Endothelial cell of umbilical vein (primary cell): Measurements from ENCODE around the gene ACTL7A. TPM values are rescaled to one million over a fixed set of nuclear protein-coding genes. Genes with fewer than 3 reads are reported as not detected.

Experiments used
- BruUV-seq: library from RNA; stranded (reverse); fragments of 400-500 nt; replicated peaks from 2 replicates; lab custom pipeline; 2021; lab: Mats Ljungman, UMichigan
- CTCF ChIA-PET: fragments of 300-600, 350-600 bp; sonication (Branson Sonifier 250); formaldehyde crosslinking; loops from one replicate; lab custom pipeline; 2021; ENCODE audit warnings: antibody characterized with exemption, inconsistent platforms; lab: Charles Lee
- POLR2A ChIA-PET: fragments of 300-600, 350-600 bp; sonication (Branson Sonifier 250); formaldehyde crosslinking; loops from one replicate; lab custom pipeline; 2021; ENCODE audit warnings: antibody characterized with exemption, inconsistent platforms; lab: Charles Lee
- DNase-seq: peaks from one replicate; pipeline ENCODE4 v3.0.0-alpha.2; 2011; ENCODE audit warnings: low read depth, low spot score
- FAIRE-seq: peaks from 2 replicates; lab custom pipeline; 2011; peaks lifted over from hg19 to GRCh38; lab: Jason Lieb, UNC
- H2AFZ ChIP-seq: 2 replicates; pipeline ENCODE4 v1.6.0; 2012; ENCODE audit warnings: low read depth, low read length, control low read depth, inconsistent platforms
- H3K27ac ChIP-seq: 2 replicates; pipeline ENCODE4 v1.5.1; 2011; ENCODE audit warnings: low read depth, mild to moderate bottlenecking, control low read depth, low read length, moderate library complexity; ENCODE audit not compliant: insufficient read depth
- H3K27me3 ChIP-seq, 2 experiments: 2 replicates each; pipeline versions ENCODE4 v1.6.0 to v1.6.1; 2011; ENCODE audit warnings: low read length in 2 of 2, mixed read lengths in 1 of 2; ENCODE audit not compliant: control insufficient read depth in 2 of 2, insufficient read depth in 2 of 2
- H3K36me3 ChIP-seq, 2 experiments: 2 replicates in 1 of 2; 3 replicates in 1 of 2; pipeline ENCODE4 v1.5.1; 2011; ENCODE audit warnings: low read length in 2 of 2, mild to moderate bottlenecking in 1 of 2, moderate library complexity in 1 of 2; ENCODE audit not compliant: control insufficient read depth in 2 of 2, insufficient read depth in 2 of 2; ENCODE audit errors: extremely low read depth in 1 of 2
- H3K4me1 ChIP-seq: 3 replicates; pipeline ENCODE4 v1.5.1; 2011; ENCODE audit warnings: mild to moderate bottlenecking, low read length; ENCODE audit not compliant: control insufficient read depth, insufficient read depth; ENCODE audit errors: extremely low read depth
- H3K4me2 ChIP-seq: 2 replicates; pipeline ENCODE4 v1.6.1; 2011; ENCODE audit warnings: low read length, control low read depth, mixed read lengths; ENCODE audit not compliant: insufficient read depth
- H3K4me3 ChIP-seq, 3 experiments: fragments of 200-600 bp in 1 of 3; sonication (generic), shearing (Covaris generic) in 1 of 3; replicated peaks in 1 of 3; 2 replicates each; pipeline ENCODE4 v1.5.1; 2011 to 2016; ENCODE audit warnings: control low read depth in 3 of 3, low read length in 3 of 3, mild to moderate bottlenecking in 2 of 3, inconsistent platforms in 1 of 3, low read depth in 1 of 3, moderate library complexity in 1 of 3; ENCODE audit not compliant: insufficient read depth in 1 of 3
- H3K79me2 ChIP-seq: 2 replicates; pipeline ENCODE4 v1.6.0; 2012; ENCODE audit warnings: low read length, inconsistent platforms; ENCODE audit not compliant: control insufficient read depth, insufficient read depth
- H3K9ac ChIP-seq: replicated peaks from 2 replicates; pipeline ENCODE3; 2011; ENCODE audit warnings: low read length, control low read depth; ENCODE audit not compliant: insufficient read depth; ENCODE audit errors: extremely low read depth
- H3K9me1 ChIP-seq: replicated peaks from 3 replicates; pipeline ENCODE4 v1.6.0; 2011; ENCODE audit warnings: mild to moderate bottlenecking, low read length; ENCODE audit not compliant: control insufficient read depth, insufficient read depth; ENCODE audit errors: extremely low read depth
- H3K9me3 ChIP-seq: replicated peaks from 2 replicates; pipeline ENCODE4 v1.5.1; 2012; ENCODE audit warnings: low read length, inconsistent platforms; ENCODE audit not compliant: control insufficient read depth, insufficient read depth
- H4K20me1 ChIP-seq: replicated peaks from 2 replicates; pipeline ENCODE3; 2011; ENCODE audit warnings: mild to moderate bottlenecking, low read length; ENCODE audit not compliant: control insufficient read depth, insufficient read depth; ENCODE audit errors: extremely low read depth
- EZH2 ChIP-seq: IDR thresholded peaks from 2 replicates; pipeline ENCODE4 v1.6.1; 2012; ENCODE audit warnings: borderline replicate concordance, low read depth, mild to moderate bottlenecking, moderate library complexity, low read length, inconsistent platforms; ENCODE audit not compliant: severe bottlenecking
- FOS ChIP-seq: IDR thresholded peaks from 2 replicates; pipeline ENCODE4 v1.6.1; 2011; ENCODE audit warnings: mild to moderate bottlenecking, low read length, moderate library complexity, borderline replicate concordance; ENCODE audit not compliant: insufficient read depth
- GATA2 ChIP-seq: IDR thresholded peaks from 2 replicates; pipeline ENCODE4 v1.7.0; 2011; ENCODE audit warnings: low read depth, mild to moderate bottlenecking, moderate library complexity, mixed read lengths, low read length; ENCODE audit not compliant: insufficient read length, insufficient read depth
- JUN ChIP-seq: IDR thresholded peaks from 2 replicates; pipeline ENCODE4 v1.6.1; 2011; ENCODE audit warnings: borderline replicate concordance, low read depth; ENCODE audit not compliant: insufficient read length, insufficient read depth
- MYC ChIP-seq: IDR thresholded peaks from one replicate; pipeline ENCODE4 v1.6.1; 2011; ENCODE audit warnings: mild to moderate bottlenecking, low read depth, low read length
- POLR2A ChIP-seq: IDR thresholded peaks from 2 replicates; pipeline ENCODE4 v1.6.1; 2012; ENCODE audit warnings: low read depth, mild to moderate bottlenecking, control low read depth, low read length
- POLR2AphosphoS5 ChIP-seq: IDR thresholded peaks from 2 replicates; pipeline ENCODE4 v1.6.1; 2012; ENCODE audit warnings: low read depth, mild to moderate bottlenecking, control low read depth, low read length, moderate library complexity; ENCODE audit not compliant: insufficient read depth
- dilution Hi-C: fragments of 300-500 bp; cut with MboI; formaldehyde crosslinking; loops from one replicate; pipeline ENCODE4 v1.15.0; 2019; ENCODE audit warnings: low sequenced_read_pairs; ENCODE audit not compliant: extremely low pct_ligation_motif_present
- intact Hi-C: fragments of 100-400 bp; cut with micrococcal nuclease; formaldehyde crosslinking; loops from one replicate; pipeline ENCODE4 v1.10.0; 2022
- polyA plus RNA-seq, 4 experiments: library from polyadenylated mRNA; depleted of rRNA in 3 of 4; stranded (reverse) in 3 of 4; unstranded in 1 of 4; fragments of >200 nt; gene quantifications; 2 replicates each; pipeline versions ENCODE4 v1.2.1 to v1.2.3, GENCODE V29; 2011 to 2012; ENCODE audit warnings: missing spikeins in 1 of 4
- total RNA-seq: library from RNA; stranded (reverse); gene quantifications from 2 replicates; pipeline ENCODE4 v1.2.3, GENCODE V29; 2021
- TF ChIP-seq, protein P1 (sequence below), 2 donors: IDR thresholded peaks; 1 replicate in 1 of 2; 2 replicates in 1 of 2; pipeline ENCODE4 v1.5.1; 2011; ENCODE audit warnings: low read length in 2 of 2, mild to moderate bottlenecking in 2 of 2, moderate library complexity in 2 of 2, control low read depth in 1 of 2, inconsistent platforms in 1 of 2, low read depth in 1 of 2; ENCODE audit not compliant: insufficient read depth in 1 of 2; ENCODE audit errors: extremely low read depth in 1 of 2
- TF ChIP-seq, protein P2 (sequence below): IDR thresholded peaks from 2 replicates; pipeline ENCODE4 v1.6.1; 2011; ENCODE audit not compliant: insufficient read depth, insufficient read length

Gene ACTL7A
- total and polyA plus RNA-seq, 2 donors (not counting 3 experiments of a cell fraction or from before 2014, with no cell fraction given): not detected

DNA sequence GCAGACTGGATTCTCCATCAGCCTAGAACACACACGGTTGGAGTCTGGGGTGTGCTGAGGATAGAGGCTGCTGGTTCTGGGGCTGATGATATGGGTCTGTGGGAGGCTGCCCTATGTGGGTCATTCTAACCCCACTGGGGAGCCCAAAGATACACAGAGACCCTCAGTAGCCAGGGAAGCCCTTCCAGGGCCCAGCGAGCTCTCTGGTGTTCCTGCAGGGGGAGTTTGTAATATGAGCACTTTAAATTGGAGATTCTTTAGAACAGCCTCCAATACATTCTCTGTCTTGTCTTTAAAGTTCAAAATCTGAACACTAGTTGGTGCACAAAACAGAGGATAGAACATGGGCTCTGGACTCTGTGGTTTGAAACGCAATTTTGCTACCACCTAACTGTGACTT, 2.4 kb downstream of the ACTL7A start:
- Histone ChIP-seq H3K36me3 (peaks cover 0 to 4% of the 10 kb centered on the region in 2 experiments), H3K9me3 (no peaks in the 10 kb centered on the region), H2AFZ (no peak overlapping the region), H3K9ac (no peak overlapping the region), H3K27ac (no peak overlapping the region), H3K4me2 (no peak overlapping the region), H4K20me1 (no peaks in the 10 kb centered on the region), H3K27me3 (no peaks in the 10 kb centered on the region), H3K4me1 (no peaks in the 10 kb centered on the region), H3K4me3 (no peak overlapping the region), H3K9me1 (no peaks in the 10 kb centered on the region), H3K79me2 (no peaks in the 10 kb centered on the region)
- TF ChIP-seq MYC (no peak), POLR2AphosphoS5 (no peak), FOS (no peak), POLR2A (no peak), JUN (no peak), EZH2 (no peak)
- TF ChIP-seq, protein P1, sequence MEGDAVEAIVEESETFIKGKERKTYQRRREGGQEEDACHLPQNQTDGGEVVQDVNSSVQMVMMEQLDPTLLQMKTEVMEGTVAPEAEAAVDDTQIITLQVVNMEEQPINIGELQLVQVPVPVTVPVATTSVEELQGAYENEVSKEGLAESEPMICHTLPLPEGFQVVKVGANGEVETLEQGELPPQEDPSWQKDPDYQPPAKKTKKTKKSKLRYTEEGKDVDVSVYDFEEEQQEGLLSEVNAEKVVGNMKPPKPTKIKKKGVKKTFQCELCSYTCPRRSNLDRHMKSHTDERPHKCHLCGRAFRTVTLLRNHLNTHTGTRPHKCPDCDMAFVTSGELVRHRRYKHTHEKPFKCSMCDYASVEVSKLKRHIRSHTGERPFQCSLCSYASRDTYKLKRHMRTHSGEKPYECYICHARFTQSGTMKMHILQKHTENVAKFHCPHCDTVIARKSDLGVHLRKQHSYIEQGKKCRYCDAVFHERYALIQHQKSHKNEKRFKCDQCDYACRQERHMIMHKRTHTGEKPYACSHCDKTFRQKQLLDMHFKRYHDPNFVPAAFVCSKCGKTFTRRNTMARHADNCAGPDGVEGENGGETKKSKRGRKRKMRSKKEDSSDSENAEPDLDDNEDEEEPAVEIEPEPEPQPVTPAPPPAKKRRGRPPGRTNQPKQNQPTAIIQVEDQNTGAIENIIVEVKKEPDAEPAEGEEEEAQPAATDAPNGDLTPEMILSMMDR (IDR thresholded peaks at IDR 0.05; ENCODE audit: extremely low read depth in 1 of 2, insufficient read depth in 1 of 2, low read depth in 1 of 2, low read length in 2 of 2): no peak
- intact Hi-C loops (no loop called here), dilution Hi-C loops (no loop called here)
- CTCF ChIA-PET: no interaction called here
- FAIRE-seq (no peak), DNase-seq (no peak)
- no TSS peak for BruUV-seq
- POLR2A ChIA-PET: no interaction called here

DNA sequence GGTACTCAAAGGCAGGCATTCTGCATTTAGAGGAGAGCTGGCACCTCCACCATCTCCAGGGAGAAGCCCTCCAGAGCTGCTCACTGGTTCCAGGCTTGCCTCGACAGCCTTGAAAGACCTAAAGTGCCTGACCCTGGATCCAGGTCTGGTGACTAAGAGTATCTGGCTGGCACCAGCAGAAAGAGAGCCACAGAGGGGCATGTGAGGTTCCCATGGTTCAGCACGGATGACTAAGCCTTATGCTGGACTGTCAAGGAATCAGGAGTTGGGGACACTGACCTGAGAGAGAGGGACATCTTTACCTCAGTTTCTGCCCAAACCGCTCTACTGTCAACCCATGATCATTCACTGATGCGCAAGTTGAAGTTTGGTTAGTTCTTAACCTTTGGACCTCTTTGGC, 3.0 kb downstream of the ACTL7A start:
- H4K20me1 ChIP-seq: no peaks in the 10 kb centered on the region
- no peak overlapping the region for H3K4me2 ChIP-seq
- no peaks in the 10 kb centered on the region for H3K4me1 ChIP-seq
- no peaks in the 10 kb centered on the region for H3K9me1 ChIP-seq
- BruUV-seq: no TSS peak
- H2AFZ ChIP-seq: no peak overlapping the region
- H3K9ac ChIP-seq: no peak overlapping the region
- intact Hi-C loops (no loop called here), dilution Hi-C loops (no loop called here)
- peaks cover 0 to 4% of the 10 kb centered on the region in 2 experiments for H3K36me3 ChIP-seq
- ChIA-PET CTCF (interaction anchor here (0.6 kb wide), 1 partner anchor 1327 kb away, joined by 3 read pairs; no protein-coding TSS in a partner anchor), POLR2A (no interaction called here)
- no peak for FAIRE-seq
- H3K27ac ChIP-seq: no peak overlapping the region
- H3K4me3 ChIP-seq: no peak overlapping the region
- H3K27me3 ChIP-seq: no peaks in the 10 kb centered on the region
- DNase-seq: no peak
- H3K9me3 ChIP-seq: no peaks in the 10 kb centered on the region
- no peak for TF ChIP-seq GATA2
- TF ChIP-seq JUN: no peak
- TF ChIP-seq FOS: no peak
- TF ChIP-seq, protein P2, sequence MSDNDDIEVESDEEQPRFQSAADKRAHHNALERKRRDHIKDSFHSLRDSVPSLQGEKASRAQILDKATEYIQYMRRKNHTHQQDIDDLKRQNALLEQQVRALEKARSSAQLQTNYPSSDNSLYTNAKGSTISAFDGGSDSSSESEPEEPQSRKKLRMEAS: no peak
- no peak for TF ChIP-seq POLR2AphosphoS5
- TF ChIP-seq, protein P1 (IDR thresholded peaks at IDR 0.05; ENCODE audit: extremely low read depth in 1 of 2, insufficient read depth in 1 of 2, low read depth in 1 of 2, low read length in 2 of 2): no peak
- no peak for TF ChIP-seq POLR2A
- no peak for TF ChIP-seq MYC
- no peak for TF ChIP-seq EZH2
- H3K79me2 ChIP-seq: no peaks in the 10 kb centered on the region
